ENCODE measurements around the gene ZNF385D. TPM values are rescaled to one million over a fixed set of nuclear protein-coding genes. Genes with fewer than 3 reads are reported as not detected.

Gene ZNF385D
- polyA plus RNA-seq, 1 of the 3 experiments (the other 2 are of a cell fraction): 1.8 TPM

DNA sequence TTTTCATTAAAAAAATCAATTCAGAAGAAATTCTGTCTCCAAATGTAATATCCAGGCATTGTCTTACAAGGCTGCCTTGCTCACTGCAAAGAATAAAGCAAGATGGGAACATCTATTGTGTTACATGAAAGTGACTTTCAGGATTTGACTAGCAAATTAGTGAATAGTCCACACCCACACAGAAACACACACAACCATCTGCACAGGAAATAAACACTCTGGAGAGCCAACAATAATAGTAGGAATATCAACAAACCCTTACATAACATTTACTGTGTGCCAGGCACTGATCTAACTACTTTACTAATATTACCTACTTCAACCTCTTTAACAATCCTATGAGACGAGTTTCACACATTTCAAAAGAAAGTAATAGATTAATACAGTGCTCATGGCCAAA lies 28.9 kb upstream of the ZNF385D start:
- Histone ChIP-seq H3K79me2 (ENCODE audit: insufficient read depth) (no peaks in the 10 kb centered on the region), H2AFZ (ENCODE audit: low read depth) (no peak overlapping the region)
- no peak for DNase-seq

DNA sequence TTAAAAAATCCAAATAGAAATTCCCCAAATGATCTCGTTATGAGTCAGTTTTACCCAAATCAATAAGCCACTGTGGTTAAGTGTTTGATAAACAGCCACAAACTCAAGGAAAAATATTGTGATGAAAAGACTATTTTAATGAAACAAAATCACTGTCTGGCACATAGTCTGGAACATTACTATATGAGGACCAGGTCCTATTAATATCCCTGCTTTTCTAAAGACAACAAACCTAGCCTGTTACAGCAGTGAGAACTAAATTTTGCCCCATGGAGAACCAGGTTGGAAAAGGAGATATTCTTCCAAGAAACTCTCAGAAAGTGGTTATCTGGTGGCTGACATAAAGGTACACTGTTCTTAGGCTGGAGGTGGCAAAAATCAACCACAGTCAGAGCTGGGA lies 27.7 kb upstream of the ZNF385D start:
- Histone ChIP-seq H3K4me2 (no peak overlapping the region), H3K27ac (ENCODE audit: low read depth in 2 of 2, low read length in 1 of 2) (no peak overlapping the region), H2AFZ (ENCODE audit: low read depth) (no peak overlapping the region), H3K9ac (no peak overlapping the region), H3K36me3 (replicated peaks in 1 of 2; ENCODE audit: control insufficient read depth in 1 of 2, insufficient read depth in 2 of 2, low read length in 1 of 2) (no peaks in the 10 kb centered on the region), H3K27me3 (ENCODE audit: insufficient read depth) (no peaks in the 10 kb centered on the region), H3K9me2 (no peaks in the 10 kb centered on the region), H4K20me1 (ENCODE audit: insufficient read depth) (no peaks in the 10 kb centered on the region), H3F3A (replicated peaks; ENCODE audit: insufficient read depth) (no peaks in the 10 kb centered on the region), H3K9me3 (no peaks in the 10 kb centered on the region), H3K4me1 (ENCODE audit: control insufficient read depth in 1 of 2, insufficient read depth in 2 of 2, low read depth in 1 of 2, low read length in 1 of 2) (no peaks in the 10 kb centered on the region; a peak in 1 of 4 replicates), H3K79me2 (ENCODE audit: insufficient read depth) (no peaks in the 10 kb centered on the region), H3K4me3 (ENCODE audit: low read depth in 2 of 2, low read length in 1 of 2) (no peak overlapping the region)
- POLR2A ChIA-PET: no interaction called here
- CTCF ChIA-PET: no interaction called here
- DNase-seq: no peak
- TF ChIP-seq ELF1 (IDR thresholded peaks at IDR 0.05) (no peak), NRF1 (IDR thresholded peaks at IDR 0.05; ENCODE audit: low read depth, low read length) (no peak), SMC3 (IDR thresholded peaks at IDR 0.05; ENCODE audit: low read depth, low read length) (no peak), FOSL2 (IDR thresholded peaks at IDR 0.05; ENCODE audit: borderline replicate concordance, low read depth) (no peak), NFIC (IDR thresholded peaks at IDR 0.05; ENCODE audit: borderline replicate concordance) (no peak)
- TF ChIP-seq, protein P1, sequence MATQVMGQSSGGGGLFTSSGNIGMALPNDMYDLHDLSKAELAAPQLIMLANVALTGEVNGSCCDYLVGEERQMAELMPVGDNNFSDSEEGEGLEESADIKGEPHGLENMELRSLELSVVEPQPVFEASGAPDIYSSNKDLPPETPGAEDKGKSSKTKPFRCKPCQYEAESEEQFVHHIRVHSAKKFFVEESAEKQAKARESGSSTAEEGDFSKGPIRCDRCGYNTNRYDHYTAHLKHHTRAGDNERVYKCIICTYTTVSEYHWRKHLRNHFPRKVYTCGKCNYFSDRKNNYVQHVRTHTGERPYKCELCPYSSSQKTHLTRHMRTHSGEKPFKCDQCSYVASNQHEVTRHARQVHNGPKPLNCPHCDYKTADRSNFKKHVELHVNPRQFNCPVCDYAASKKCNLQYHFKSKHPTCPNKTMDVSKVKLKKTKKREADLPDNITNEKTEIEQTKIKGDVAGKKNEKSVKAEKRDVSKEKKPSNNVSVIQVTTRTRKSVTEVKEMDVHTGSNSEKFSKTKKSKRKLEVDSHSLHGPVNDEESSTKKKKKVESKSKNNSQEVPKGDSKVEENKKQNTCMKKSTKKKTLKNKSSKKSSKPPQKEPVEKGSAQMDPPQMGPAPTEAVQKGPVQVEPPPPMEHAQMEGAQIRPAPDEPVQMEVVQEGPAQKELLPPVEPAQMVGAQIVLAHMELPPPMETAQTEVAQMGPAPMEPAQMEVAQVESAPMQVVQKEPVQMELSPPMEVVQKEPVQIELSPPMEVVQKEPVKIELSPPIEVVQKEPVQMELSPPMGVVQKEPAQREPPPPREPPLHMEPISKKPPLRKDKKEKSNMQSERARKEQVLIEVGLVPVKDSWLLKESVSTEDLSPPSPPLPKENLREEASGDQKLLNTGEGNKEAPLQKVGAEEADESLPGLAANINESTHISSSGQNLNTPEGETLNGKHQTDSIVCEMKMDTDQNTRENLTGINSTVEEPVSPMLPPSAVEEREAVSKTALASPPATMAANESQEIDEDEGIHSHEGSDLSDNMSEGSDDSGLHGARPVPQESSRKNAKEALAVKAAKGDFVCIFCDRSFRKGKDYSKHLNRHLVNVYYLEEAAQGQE (IDR thresholded peaks at IDR 0.05; ENCODE audit: low read depth, low read length): no peak
- TF ChIP-seq, protein P2, sequence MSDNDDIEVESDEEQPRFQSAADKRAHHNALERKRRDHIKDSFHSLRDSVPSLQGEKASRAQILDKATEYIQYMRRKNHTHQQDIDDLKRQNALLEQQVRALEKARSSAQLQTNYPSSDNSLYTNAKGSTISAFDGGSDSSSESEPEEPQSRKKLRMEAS (IDR thresholded peaks at IDR 0.05; ENCODE audit: low read depth): no peak
- 49% methylated on average over 1 of the region's 1 CpG for WGBS (ENCODE audit: low lambda C conversion rate)

More for the DNA sequence above, 28.9 kb upstream of the ZNF385D start:
- H3K4me3 ChIP-seq (ENCODE audit: low read depth in 2 of 2, low read length in 1 of 2): no peak overlapping the region
- no peaks in the 10 kb centered on the region for H3K36me3 ChIP-seq (replicated peaks in 1 of 2; ENCODE audit: control insufficient read depth in 1 of 2, insufficient read depth in 2 of 2, low read length in 1 of 2)
- WGBS (ENCODE audit: low lambda C conversion rate): 35% methylated on average over 1 of the region's 1 CpG
- H3K27me3 ChIP-seq (ENCODE audit: insufficient read depth): no peaks in the 10 kb centered on the region
- H4K20me1 ChIP-seq (ENCODE audit: insufficient read depth): no peaks in the 10 kb centered on the region
- H3F3A ChIP-seq (replicated peaks; ENCODE audit: insufficient read depth): no peaks in the 10 kb centered on the region
- CTCF ChIA-PET: no interaction called here
- no peak overlapping the region for H3K27ac ChIP-seq (ENCODE audit: low read depth in 2 of 2, low read length in 1 of 2)
- H3K9me2 ChIP-seq: no peaks in the 10 kb centered on the region
- TF ChIP-seq TCF12 (IDR thresholded peaks at IDR 0.05): no peak
- TF ChIP-seq ELF1 (IDR thresholded peaks at IDR 0.05): no peak
- TF ChIP-seq, protein P3, sequence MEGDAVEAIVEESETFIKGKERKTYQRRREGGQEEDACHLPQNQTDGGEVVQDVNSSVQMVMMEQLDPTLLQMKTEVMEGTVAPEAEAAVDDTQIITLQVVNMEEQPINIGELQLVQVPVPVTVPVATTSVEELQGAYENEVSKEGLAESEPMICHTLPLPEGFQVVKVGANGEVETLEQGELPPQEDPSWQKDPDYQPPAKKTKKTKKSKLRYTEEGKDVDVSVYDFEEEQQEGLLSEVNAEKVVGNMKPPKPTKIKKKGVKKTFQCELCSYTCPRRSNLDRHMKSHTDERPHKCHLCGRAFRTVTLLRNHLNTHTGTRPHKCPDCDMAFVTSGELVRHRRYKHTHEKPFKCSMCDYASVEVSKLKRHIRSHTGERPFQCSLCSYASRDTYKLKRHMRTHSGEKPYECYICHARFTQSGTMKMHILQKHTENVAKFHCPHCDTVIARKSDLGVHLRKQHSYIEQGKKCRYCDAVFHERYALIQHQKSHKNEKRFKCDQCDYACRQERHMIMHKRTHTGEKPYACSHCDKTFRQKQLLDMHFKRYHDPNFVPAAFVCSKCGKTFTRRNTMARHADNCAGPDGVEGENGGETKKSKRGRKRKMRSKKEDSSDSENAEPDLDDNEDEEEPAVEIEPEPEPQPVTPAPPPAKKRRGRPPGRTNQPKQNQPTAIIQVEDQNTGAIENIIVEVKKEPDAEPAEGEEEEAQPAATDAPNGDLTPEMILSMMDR (IDR thresholded peaks at IDR 0.05): no peak
- TF ChIP-seq, protein P2 (IDR thresholded peaks at IDR 0.05; ENCODE audit: low read depth): no peak
- TF ChIP-seq EZH2phosphoT487 (IDR thresholded peaks at IDR 0.05; ENCODE audit: borderline replicate concordance, low read depth): no peak
- no peaks in the 10 kb centered on the region for H3K9me3 ChIP-seq
- H3K9ac ChIP-seq: no peak overlapping the region
- H3K4me1 ChIP-seq (ENCODE audit: control insufficient read depth in 1 of 2, insufficient read depth in 2 of 2, low read depth in 1 of 2, low read length in 1 of 2): no peaks in the 10 kb centered on the region; a peak in 2 of 4 replicates
- no peak overlapping the region for H3K4me2 ChIP-seq
- POLR2A ChIA-PET: no interaction called here

All from SK-N-SH (cell line).